Stimulated activated CD4-positive, alpha-beta T cell treated with anti-CD3 and anti-CD28 coated beads, TNF-alpha, amount 100 ng/mL, for 4 hours (primary cell): Measurements from ENCODE around the gene TBX3.

Experiments
- DNase-seq, 3 experiments: peaks; one replicate each; pipeline ENCODE4 v3.0.0-alpha.2; 2020; ENCODE audit warnings: low read depth in 3 of 3

The TBX3 gene

GRCh38 chr12:114696443-114697242 lies 12.7 kb upstream of the TBX3 start:
- DNase-seq: no peak

GRCh38 chr12:114695305-114695592 lies 11.3 kb upstream of the TBX3 start:
- no peak for DNase-seq

- no peak for DNase-seq
Observed at GRCh38 chr12:114694436-114695304, 10.7 kb upstream of the TBX3 start.

- DNase-seq: no peak
Observed at GRCh38 chr12:114693532-114693931, 9.6 kb upstream of the TBX3 start.

- DNase-seq: no peak
Observed at GRCh38 chr12:114693059-114693531, 9.1 kb upstream of the TBX3 start.

- DNase-seq: no peak
Observed at GRCh38 chr12:114692186-114693058, 8.4 kb upstream of the TBX3 start.

GRCh38 chr12:114691763-114692185 lies 7.8 kb upstream of the TBX3 start:
- DNase-seq: no peak

GRCh38 chr12:114691196-114691595 lies 7.2 kb upstream of the TBX3 start:
- no peak for DNase-seq

GRCh38 chr12:114690267-114691135 lies 6.5 kb upstream of the TBX3 start:
- no peak for DNase-seq

GRCh38 chr12:114689075-114689994 lies 5.4 kb upstream of the TBX3 start:
- no peak for DNase-seq

GRCh38 chr12:114688256-114688845 lies 4.4 kb upstream of the TBX3 start:
- no peak for DNase-seq

GRCh38 chr12:114687802-114688201 lies 3.8 kb upstream of the TBX3 start:
- no peak for DNase-seq

GRCh38 chr12:114686773-114687500 lies 3.0 kb upstream of the TBX3 start:
- no peak for DNase-seq

GRCh38 chr12:114686426-114686772 lies 2.4 kb upstream of the TBX3 start:
- no peak for DNase-seq

GRCh38 chr12:114685869-114686268 lies 1.9 kb upstream of the TBX3 start:
- no peak for DNase-seq

GRCh38 chr12:114685320-114685781 lies 1.4 kb upstream of the TBX3 start:
- DNase-seq: no peak

GRCh38 chr12:114684870-114685273 lies 897 bp upstream of the TBX3 start:
- no peak for DNase-seq

GRCh38 chr12:114683709-114684097 lies 272 bp downstream of the TBX3 start:
- no peak for DNase-seq
